Astrocyte (in vitro differentiated cells and primary cell): ENCODE measurements around the gene RHO. TPM values are rescaled to one million over a fixed set of nuclear protein-coding genes. Genes with fewer than 3 reads are reported as not detected.

Experiments
- DNase-seq: peaks from one replicate; pipeline ENCODE4 v3.0.0-alpha.2; 2010; ENCODE audit warnings: low read depth
- FAIRE-seq: peaks from 2 replicates; lab custom pipeline; 2011; peaks lifted over from hg19 to GRCh38; lab: Jason Lieb, UNC
- H2AFZ ChIP-seq: 2 replicates; pipeline ENCODE4 v1.6.0; 2012; ENCODE audit warnings: low read depth, low read length, inconsistent platforms
- H3K27ac ChIP-seq: 2 replicates; pipeline ENCODE4 v1.5.1; 2011; ENCODE audit warnings: low read depth, low read length, inconsistent platforms
- H3K27me3 ChIP-seq: 2 replicates; pipeline ENCODE4 v1.6.0; 2011; ENCODE audit warnings: low read length, inconsistent platforms; ENCODE audit not compliant: insufficient read depth
- H3K36me3 ChIP-seq: 2 replicates; pipeline ENCODE4 v1.5.1; 2011; ENCODE audit warnings: low read length, inconsistent platforms; ENCODE audit not compliant: insufficient read depth
- H3K4me1 ChIP-seq: 2 replicates; pipeline ENCODE4 v1.5.1; 2011; ENCODE audit warnings: low read length, inconsistent platforms; ENCODE audit not compliant: insufficient read depth
- H3K4me2 ChIP-seq: 2 replicates; pipeline ENCODE4 v1.6.0; 2012; ENCODE audit warnings: low read length, inconsistent platforms
- H3K4me3 ChIP-seq: 2 replicates; pipeline ENCODE4 v1.5.1; 2011; ENCODE audit warnings: low read depth, mild to moderate bottlenecking, low read length, inconsistent platforms; ENCODE audit not compliant: insufficient read depth
- H3K79me2 ChIP-seq: 2 replicates; pipeline ENCODE4 v1.6.0; 2012; ENCODE audit warnings: mild to moderate bottlenecking, low read length, inconsistent platforms; ENCODE audit not compliant: insufficient read depth
- H3K9ac ChIP-seq: 2 replicates; pipeline ENCODE4 v1.6.0; 2012; ENCODE audit warnings: mild to moderate bottlenecking, low read length, inconsistent platforms
- H3K9me3 ChIP-seq: 2 replicates; pipeline ENCODE4 v1.5.1; 2012; ENCODE audit warnings: low read depth, mild to moderate bottlenecking, low read length, inconsistent platforms; ENCODE audit not compliant: insufficient read depth
- H4K20me1 ChIP-seq: 2 replicates; pipeline ENCODE4 v1.6.0; 2012; ENCODE audit warnings: low read length, inconsistent platforms; ENCODE audit not compliant: insufficient read depth
- H3K27ac Mint-ChIP-seq: one replicate; pipeline ENCODE4 v1.8.0; 2021; ENCODE audit warnings: mild to moderate bottlenecking, mixed read lengths; ENCODE audit not compliant: unreplicated experiment
- H3K27me3 Mint-ChIP-seq: one replicate; pipeline ENCODE4 v1.8.0; 2021; ENCODE audit warnings: low read depth, mixed read lengths; ENCODE audit not compliant: unreplicated experiment
- H3K36me3 Mint-ChIP-seq: one replicate; pipeline ENCODE4 v1.8.0; 2021; ENCODE audit warnings: low read depth, mixed read lengths; ENCODE audit not compliant: unreplicated experiment
- H3K4me1 Mint-ChIP-seq: one replicate; pipeline ENCODE4 v1.8.0; 2021; ENCODE audit warnings: low read depth, mixed read lengths; ENCODE audit not compliant: unreplicated experiment
- H3K4me3 Mint-ChIP-seq: one replicate; pipeline ENCODE4 v1.8.0; 2021; ENCODE audit warnings: mild to moderate bottlenecking, moderate library complexity, mixed read lengths; ENCODE audit not compliant: unreplicated experiment
- H3K9me3 Mint-ChIP-seq: one replicate; pipeline ENCODE4 v1.8.0; 2021; ENCODE audit warnings: mild to moderate bottlenecking, mixed read lengths; ENCODE audit not compliant: unreplicated experiment
- CTCF ChIP-seq: IDR thresholded peaks from 2 replicates; pipeline ENCODE4 v1.5.1; 2011; ENCODE audit warnings: low read depth, mild to moderate bottlenecking, inconsistent platforms, low read length, moderate library complexity; ENCODE audit not compliant: insufficient read depth
- EZH2 ChIP-seq: IDR thresholded peaks from 2 replicates; pipeline ENCODE4 v1.6.1; 2012; ENCODE audit warnings: mild to moderate bottlenecking, low read length, inconsistent platforms; ENCODE audit not compliant: insufficient read depth
- total RNA-seq: library from RNA; stranded (reverse); gene quantifications from 2 replicates; pipeline ENCODE4 v1.2.1, GENCODE V29; 2021

Gene RHO
- total RNA-seq, 1 donor from 2014 or later: not detected

- Histone ChIP-seq H3K9ac (no peak overlapping the region), H3K36me3 (no peaks in the 10 kb centered on the region), H2AFZ (no peak overlapping the region), H3K4me2 (peak overlapping the region; percentile 31), H3K27me3 (no peaks in the 10 kb centered on the region), H3K4me3 (no peak overlapping the region), H3K4me1 (peaks cover 7% of the 10 kb centered on the region), H3K9me3 (no peaks in the 10 kb centered on the region), H3K79me2 (no peaks in the 10 kb centered on the region), H3K27ac (no peak overlapping the region), H4K20me1 (no peaks in the 10 kb centered on the region)
- H3K9me3 Mint-ChIP-seq: no peaks in the 10 kb centered on the region
- peaks cover 20% of the 10 kb centered on the region for H3K4me1 Mint-ChIP-seq
- FAIRE-seq (no peak), DNase-seq (no peak)
- no peak for TF ChIP-seq CTCF
- no peak for TF ChIP-seq EZH2
- H3K4me3 Mint-ChIP-seq: no peak overlapping the region
- H3K27me3 Mint-ChIP-seq: peaks cover 7% of the 10 kb centered on the region
- H3K36me3 Mint-ChIP-seq: no peaks in the 10 kb centered on the region
- peak overlapping the region; percentile 80 for H3K27ac Mint-ChIP-seq
Measured at GRCh38 chr3:129529436-129530210, 1.2 kb downstream of the RHO start.

DNA sequence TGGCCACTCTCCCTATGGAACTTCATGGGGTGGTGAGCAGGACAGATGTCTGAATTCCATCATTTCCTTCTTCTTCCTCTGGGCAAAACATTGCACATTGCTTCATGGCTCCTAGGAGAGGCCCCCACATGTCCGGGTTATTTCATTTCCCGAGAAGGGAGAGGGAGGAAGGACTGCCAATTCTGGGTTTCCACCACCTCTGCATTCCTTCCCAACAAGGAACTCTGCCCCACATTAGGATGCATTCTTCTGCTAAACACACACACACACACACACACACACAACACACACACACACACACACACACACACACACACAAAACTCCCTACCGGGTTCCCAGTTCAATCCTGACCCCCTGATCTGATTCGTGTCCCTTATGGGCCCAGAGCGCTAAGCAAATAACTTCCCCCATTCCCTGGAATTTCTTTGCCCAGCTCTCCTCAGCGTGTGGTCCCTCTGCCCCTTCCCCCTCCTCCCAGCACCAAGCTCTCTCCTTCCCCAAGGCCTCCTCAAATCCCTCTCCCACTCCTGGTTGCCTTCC, 1.9 kb downstream of the RHO start:
- FAIRE-seq (no peak), DNase-seq (peak; percentile 68)
- H3K4me3 Mint-ChIP-seq: peak overlapping the region; percentile 28

More for the DNA sequence above, 1.9 kb downstream of the RHO start:
- Mint-ChIP-seq H3K27ac (peak overlapping the region; percentile 80), H3K4me1 (peaks cover 23% of the 10 kb centered on the region), H3K27me3 (peaks cover 5% of the 10 kb centered on the region), H3K36me3 (no peaks in the 10 kb centered on the region), H3K9me3 (no peaks in the 10 kb centered on the region)
- H2AFZ ChIP-seq: no peak overlapping the region
- H3K27ac ChIP-seq: no peak overlapping the region
- peak overlapping the region; percentile 31 for H3K4me2 ChIP-seq
- TF ChIP-seq EZH2: no peak
- no peak for TF ChIP-seq CTCF
- H3K79me2 ChIP-seq: no peaks in the 10 kb centered on the region
- H3K4me1 ChIP-seq: peaks cover 7% of the 10 kb centered on the region
- no peak overlapping the region for H3K4me3 ChIP-seq
- no peak overlapping the region for H3K9ac ChIP-seq
- H3K9me3 ChIP-seq: no peaks in the 10 kb centered on the region
- no peaks in the 10 kb centered on the region for H3K27me3 ChIP-seq
- H4K20me1 ChIP-seq: no peaks in the 10 kb centered on the region
- H3K36me3 ChIP-seq: no peaks in the 10 kb centered on the region
